ENCODE data around the gene EXOSC7. TPM values are rescaled to one million over a fixed set of nuclear protein-coding genes. Genes with fewer than 3 reads are reported as not detected.

EXOSC7 gene
- total RNA-seq, 8 experiments from 2014 or later, result 45.1 to 92.9 (median 50.6) TPM

- in situ Hi-C loops (cut with MboI; ENCODE audit: low pct_unique_long_range_greater_than_20kb in 2 of 9, low sequenced_read_pairs in 9 of 9, unreplicated experiment in 9 of 9), result no loop called here
- peak in 6 of 8 experiments; percentile 9 to 69 (median 42) for ATAC-seq (replicated peaks in 6 of 8)
- 14 to 98% (median 75%) methylated on average over 4 to 7 of the region's 7 CpGs for WGBS, 10 experiments
These were observed 79.5 kb downstream of the EXOSC7 start for GRCh38 chr3:45055411-45056143.

GRCh38 chr3:45056608-45057301, 80.7 kb downstream of the EXOSC7 start:
- H3K4me1 ChIP-seq (replicated peaks in 1 of 2), result no peaks in the 10 kb centered on the region
- no peak overlapping the region for H3K4me3 ChIP-seq
- in situ Hi-C loops (cut with MboI; ENCODE audit: low pct_unique_long_range_greater_than_20kb in 2 of 9, low sequenced_read_pairs in 9 of 9, unreplicated experiment in 9 of 9), result no loop called here
- peak in 5 of 8 experiments; percentile 36 to 71 (median 65) for ATAC-seq (replicated peaks in 6 of 8)
- WGBS, 10 experiments, result 66 to 100% (median 86%) methylated on average over 1 to 4 of the region's 5 CpGs; no CpG with 5 or more reads in 2 of the 10 experiments
- H3K27ac ChIP-seq, result no peak overlapping the region

More at GRCh38 chr3:45055411-45056143, 79.5 kb downstream of the EXOSC7 start:
- H3K4me3 ChIP-seq, result no peak overlapping the region
- H3K27ac ChIP-seq, result no peak overlapping the region
- no peaks in the 10 kb centered on the region for H3K4me1 ChIP-seq (replicated peaks in 1 of 2)

GRCh38 chr3:45057557-45057956, 81.5 kb downstream of the EXOSC7 start:
- ATAC-seq (replicated peaks in 6 of 8), result no peak
- Histone ChIP-seq H3K4me1 (replicated peaks in 1 of 2) (no peaks in the 10 kb centered on the region), H3K27ac (no peak overlapping the region), H3K4me3 (no peak overlapping the region)
- in situ Hi-C loops (cut with MboI; ENCODE audit: low pct_unique_long_range_greater_than_20kb in 2 of 9, low sequenced_read_pairs in 9 of 9, unreplicated experiment in 9 of 9), result no loop called here
- 36 to 100% (median 87%) methylated on average over 1 to 3 of the region's 3 CpGs; no CpG with 5 or more reads in 1 of the 10 experiments for WGBS, 10 experiments

- in situ Hi-C loops (cut with MboI; ENCODE audit: low pct_unique_long_range_greater_than_20kb in 2 of 9, low sequenced_read_pairs in 9 of 9, unreplicated experiment in 9 of 9), result no loop called here
- no peak for ATAC-seq (replicated peaks in 6 of 8)
- 85 to 100% (median 100%) methylated on average over 1 to 2 of the region's 2 CpGs for WGBS, 10 experiments
- Histone ChIP-seq H3K4me3 (no peak overlapping the region), H3K4me1 (replicated peaks in 1 of 2) (no peaks in the 10 kb centered on the region), H3K27ac (no peak overlapping the region)
These were observed 83.1 kb downstream of the EXOSC7 start for GRCh38 chr3:45059132-45059531.

- H3K4me3 ChIP-seq, result no peak overlapping the region
- peak in 1 of 8 experiments; percentile 24 for ATAC-seq (replicated peaks in 6 of 8)
- H3K27ac ChIP-seq, result no peak overlapping the region
- 0 to 91% (median 18%) methylated on average over 1 to 4 of the region's 4 CpGs; no CpG with 5 or more reads in 1 of the 10 experiments for whole genome bisulfite sequencing, 10 experiments
- no peaks in the 10 kb centered on the region for H3K4me1 ChIP-seq (replicated peaks in 1 of 2)
- in situ Hi-C loops (cut with MboI; ENCODE audit: low pct_unique_long_range_greater_than_20kb in 2 of 9, low sequenced_read_pairs in 9 of 9, unreplicated experiment in 9 of 9), result no loop called here
These were observed 84.3 kb downstream of the EXOSC7 start for GRCh38 chr3:45060165-45060892.

Other genes starting within 250 kb of the EXOSC7 start
- 1 to 10 TPM in 6 of 8 experiments, under 1 TPM in 2; 0.65 to 9.3 (median 1.7) TPM for gene ZNF501, start 246.6 kb upstream of the EXOSC7 start, total RNA-seq
- gene KIAA1143, start 214.6 kb upstream of the EXOSC7 start, total RNA-seq, result 10 to 100 TPM; 20.9 to 31.6 (median 25.9) TPM
- 10 to 100 TPM in 3 of 8 experiments, 1 to 10 TPM in 4, under 1 TPM in 1; 0.10 to 28.6 (median 2.4) TPM for gene KIF15, start 214.4 kb upstream of the EXOSC7 start, total RNA-seq
- gene TMEM42, start 114.3 kb upstream of the EXOSC7 start, total RNA-seq, result 10 to 100 TPM; 12.0 to 29.1 (median 19.8) TPM
- 1 to 10 TPM in 1 of 8 experiments, under 1 TPM in 7; 0.14 to 2.1 (median 0.37) TPM for gene TGM4, start 101.6 kb upstream of the EXOSC7 start, total RNA-seq
- gene ZDHHC3, start 70 bp upstream of the EXOSC7 start, total RNA-seq, result 10 to 100 TPM; 23.3 to 56.6 (median 40.1) TPM
- gene CLEC3B, start 50.1 kb downstream of the EXOSC7 start, total RNA-seq, result 100 to 1,000 TPM in 1 of 8 experiments, 10 to 100 TPM in 1, 1 to 10 TPM in 1, under 1 TPM in 3, not detected in 2; 0.33 to 107 (median 1.2) TPM
- gene CDCP1, start 170.1 kb downstream of the EXOSC7 start, total RNA-seq, result under 1 TPM; under 0.01 to 0.51 (median 0.23) TPM

All from motor neuron (in vitro differentiated cells).